Activated effector memory CD4-positive, alpha-beta T cell treated with anti-CD3 and anti-CD28 coated beads, Interleukin-2, amount 50 U/mL, for 16 hours (primary cell): Measurements from ENCODE around the gene TMEM86A.

Source experiments
- DNase-seq: peaks from one replicate; pipeline ENCODE4 v3.0.0-alpha.2; 2020

The TMEM86A gene

DNA sequence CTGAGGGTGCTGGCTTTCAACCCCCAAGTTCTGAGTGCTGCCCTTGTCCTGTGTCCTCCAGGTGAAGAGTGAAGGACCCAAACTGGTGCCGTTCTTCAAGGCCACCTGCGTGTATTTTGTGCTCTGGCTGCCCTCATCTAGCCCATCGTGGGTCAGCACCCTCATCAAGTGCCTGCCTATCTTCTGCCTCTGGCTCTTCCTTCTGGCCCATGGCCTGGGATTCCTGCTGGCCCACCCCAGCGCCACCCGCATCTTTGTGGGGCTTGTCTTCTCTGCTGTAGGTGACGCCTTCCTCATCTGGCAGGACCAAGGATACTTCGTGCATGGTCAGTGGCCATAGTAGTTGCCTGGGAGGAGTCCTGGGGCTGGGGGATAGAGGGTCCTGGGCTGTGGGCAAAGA, 2.3 kb downstream of the TMEM86A start:
- DNase-seq: no peak

GRCh38 chr11:18701614-18702216, 3.1 kb downstream of the TMEM86A start:
- DNase-seq: no peak

DNA sequence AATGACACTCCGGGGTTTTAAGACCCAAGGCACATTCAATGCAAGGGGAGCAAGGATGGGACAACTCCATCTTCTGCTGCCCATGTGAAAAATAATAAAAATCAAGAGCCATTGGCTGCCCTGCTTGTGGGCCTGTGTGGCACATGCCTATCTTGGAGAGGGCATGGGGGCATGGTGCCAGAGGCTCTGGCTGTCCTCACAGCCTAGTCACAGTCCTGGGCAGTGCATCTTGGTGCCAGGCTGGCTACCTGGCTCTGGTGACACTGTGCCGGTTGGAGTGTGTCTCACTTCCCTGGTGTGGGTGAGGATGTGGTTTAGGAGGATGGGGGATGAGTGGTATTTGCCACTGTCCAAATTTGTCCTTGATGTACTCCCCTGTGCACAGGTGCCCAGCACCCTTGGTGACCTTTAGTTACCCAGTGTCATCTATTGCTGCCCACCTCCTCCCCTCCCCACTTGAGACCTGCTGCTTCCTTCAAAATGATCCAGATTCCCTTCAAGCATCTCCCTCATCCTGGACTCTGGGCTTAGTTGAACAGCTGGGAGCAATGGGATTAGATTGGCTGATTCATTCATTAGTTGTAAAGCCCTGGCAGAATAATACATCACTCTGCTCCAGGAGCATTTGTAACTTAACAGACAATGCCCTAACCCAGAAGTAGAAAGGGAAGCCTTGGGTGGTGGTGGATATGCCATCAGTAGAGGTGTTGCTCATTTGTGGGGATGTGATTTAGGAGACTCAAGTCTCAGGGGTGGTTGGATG, 4.6 kb downstream of the TMEM86A start:
- no peak for DNase-seq

- DNase-seq: no peak
Observed at GRCh38 chr11:18704045-18704645, 5.6 kb downstream of the TMEM86A start.

DNA sequence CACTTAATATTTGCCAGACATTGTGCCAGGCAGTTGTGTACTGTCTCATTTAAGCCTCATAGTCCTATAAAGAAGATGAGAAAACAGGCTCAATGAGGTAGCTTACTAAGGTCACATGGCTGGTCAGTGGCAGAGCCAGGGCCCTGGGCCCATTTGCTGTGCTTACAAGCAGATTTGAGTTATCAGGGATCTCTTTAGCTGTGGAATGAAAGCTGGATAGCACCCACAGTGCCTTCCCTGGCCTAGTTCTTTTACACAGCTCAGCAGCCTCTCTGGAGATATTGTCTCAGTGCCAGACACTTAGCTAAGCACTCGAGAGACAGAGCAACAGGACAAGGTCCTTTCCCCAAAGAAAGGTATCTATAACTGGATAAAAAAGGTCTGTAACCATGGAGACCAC, 6.1 kb downstream of the TMEM86A start:
- DNase-seq: no peak

- DNase-seq: peak; percentile 71
Observed at GRCh38 chr11:18705651-18706281, 7.2 kb downstream of the TMEM86A start.

DNA sequence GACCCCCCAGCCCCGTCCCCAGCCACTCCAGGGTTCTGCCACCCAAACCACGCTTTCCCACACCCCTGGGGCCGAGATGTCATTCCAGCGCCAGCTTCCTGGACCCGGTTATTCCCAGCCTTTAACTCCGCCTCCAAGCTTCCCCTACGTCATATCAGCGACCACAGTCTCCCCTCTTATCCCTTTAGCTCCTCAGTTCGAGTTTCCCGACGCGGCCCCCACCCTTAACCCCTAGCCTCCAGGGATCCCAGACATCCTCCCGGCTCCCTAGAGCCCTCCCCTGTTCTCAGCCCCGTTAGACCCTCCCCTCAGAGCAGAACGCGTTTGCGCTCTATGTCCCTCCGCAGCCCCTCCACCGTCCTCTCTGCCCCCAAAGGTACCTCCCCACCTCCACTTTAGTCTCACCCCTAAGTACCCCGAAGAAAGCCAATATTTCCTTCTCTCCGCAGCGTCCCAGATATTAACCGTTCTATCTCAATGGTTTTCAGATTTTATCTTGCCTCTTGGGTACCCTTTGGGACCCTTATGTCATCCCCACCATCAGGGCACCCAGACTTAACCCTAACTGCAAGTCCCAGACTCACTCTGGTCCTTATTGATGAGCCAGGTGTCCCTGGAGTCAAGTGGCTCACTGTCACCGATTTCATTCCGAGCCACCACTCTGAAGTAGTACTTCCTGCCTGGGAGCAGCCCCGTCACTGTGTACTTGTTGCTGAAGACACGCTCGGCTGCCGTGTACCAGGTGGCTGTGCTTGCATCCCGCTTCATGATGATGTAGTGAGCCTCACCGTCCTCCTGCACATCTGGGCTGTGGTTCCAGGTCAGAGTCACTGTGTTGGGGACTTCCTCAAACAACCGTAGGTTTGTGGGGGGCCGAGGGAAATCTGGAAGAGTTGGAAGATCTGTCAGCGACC, 8.0 kb downstream of the TMEM86A start:
- DNase-seq: peak; percentile 83

DNA sequence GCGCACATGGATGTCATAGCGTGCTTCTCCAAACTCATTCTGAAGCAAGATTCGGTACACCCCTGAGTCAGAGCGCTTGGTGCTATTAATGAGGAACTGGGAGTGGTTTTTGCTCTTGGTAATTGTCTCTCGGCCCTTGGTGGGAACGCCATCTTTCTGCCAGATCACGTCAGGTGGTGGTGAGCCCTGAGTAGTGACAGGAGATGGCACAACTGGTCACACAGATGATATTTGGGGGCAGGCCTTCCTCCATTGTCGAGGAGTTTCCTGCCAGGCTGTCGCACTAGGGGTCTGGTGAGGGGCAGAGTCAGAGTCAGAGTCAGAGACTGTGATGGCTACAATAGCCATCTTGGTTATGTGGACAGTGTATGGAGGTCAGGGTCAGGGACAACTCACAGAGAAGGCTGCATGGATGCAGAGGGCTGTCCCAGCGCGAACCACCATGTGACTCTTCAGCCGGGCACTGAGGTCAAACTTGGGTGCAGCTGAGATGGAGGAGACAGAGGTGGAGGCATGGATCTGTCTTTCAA, 9.3 kb downstream of the TMEM86A start:
- DNase-seq: no peak

DNA sequence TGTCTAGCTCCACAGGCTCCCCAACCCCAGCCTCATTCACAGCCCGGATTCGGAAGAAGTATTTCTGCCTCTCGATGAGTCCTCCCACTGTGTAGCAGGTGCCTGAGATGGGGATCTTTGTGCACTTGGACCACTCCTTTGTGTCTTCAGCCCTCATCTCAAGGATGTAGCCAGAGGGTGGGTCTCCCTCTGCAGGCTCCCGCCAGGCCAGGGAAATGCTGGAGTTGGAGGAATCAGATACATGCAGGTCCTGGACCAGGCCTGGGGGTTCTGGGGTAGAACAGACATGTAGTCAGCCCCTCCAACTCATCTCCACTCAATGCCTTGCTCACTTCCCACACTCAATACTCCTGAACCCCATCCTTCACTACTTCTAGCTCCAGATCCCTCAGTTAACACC, 10.8 kb downstream of the TMEM86A start:
- no peak for DNase-seq

GRCh38 chr11:18710545-18710944, 12.0 kb downstream of the TMEM86A start:
- no peak for DNase-seq

- no peak for DNase-seq
Observed at GRCh38 chr11:18713646-18714442, 15.3 kb downstream of the TMEM86A start.

DNA sequence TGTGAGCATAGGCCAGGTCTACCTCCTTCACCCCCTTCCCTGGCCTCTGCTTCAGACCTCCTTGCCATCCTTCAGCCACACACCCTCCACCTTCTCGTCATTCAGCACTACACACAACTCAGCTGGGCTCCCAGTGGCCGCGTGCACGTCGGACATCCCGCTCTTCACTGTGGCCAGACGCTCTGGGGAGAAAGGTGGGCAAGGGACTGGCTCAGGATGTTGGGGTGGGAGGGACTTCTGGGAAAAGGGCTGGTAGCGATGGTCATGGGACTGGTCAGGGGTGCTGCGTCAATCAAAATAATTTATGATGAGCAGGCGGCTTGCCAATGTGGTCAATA, 15.8 kb downstream of the TMEM86A start:
- DNase-seq: no peak

- no peak for DNase-seq
Observed at GRCh38 chr11:18715476-18715875, 16.9 kb downstream of the TMEM86A start.

DNA sequence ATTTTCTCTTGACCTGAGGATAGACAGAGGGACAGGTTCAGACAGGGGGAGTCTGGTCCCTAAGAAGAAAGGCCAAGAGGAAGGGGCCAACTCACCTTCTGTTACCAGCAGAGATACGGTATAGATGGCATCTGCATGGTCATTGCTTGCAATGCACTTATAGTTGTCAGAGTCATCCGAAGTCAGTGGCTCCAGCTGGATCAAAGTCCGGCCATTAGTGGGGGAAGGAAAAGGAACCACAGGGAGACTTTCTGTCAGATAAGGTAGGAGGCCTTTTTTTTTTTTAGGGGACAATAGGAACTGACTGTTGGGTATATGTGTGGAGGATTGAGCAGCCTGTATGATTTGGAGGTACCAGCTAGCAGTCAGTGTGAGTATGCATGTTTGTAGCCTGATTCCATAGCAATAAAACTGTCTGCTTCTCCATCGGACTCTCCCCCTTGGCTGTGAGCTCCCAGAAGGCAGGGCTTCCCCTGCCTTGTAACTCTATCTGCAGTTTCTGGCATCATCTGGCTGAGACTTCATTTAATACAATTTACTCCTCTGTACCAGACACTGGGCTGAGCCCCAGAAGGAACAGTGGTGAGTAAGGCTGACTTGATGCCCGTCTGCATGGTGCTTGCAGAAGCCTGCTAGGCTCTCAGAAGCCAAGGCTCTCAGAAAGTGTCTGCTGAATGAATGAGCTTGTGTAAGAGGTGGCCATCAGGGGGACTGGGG, 21.7 kb downstream of the TMEM86A start:
- no peak for DNase-seq

DNA sequence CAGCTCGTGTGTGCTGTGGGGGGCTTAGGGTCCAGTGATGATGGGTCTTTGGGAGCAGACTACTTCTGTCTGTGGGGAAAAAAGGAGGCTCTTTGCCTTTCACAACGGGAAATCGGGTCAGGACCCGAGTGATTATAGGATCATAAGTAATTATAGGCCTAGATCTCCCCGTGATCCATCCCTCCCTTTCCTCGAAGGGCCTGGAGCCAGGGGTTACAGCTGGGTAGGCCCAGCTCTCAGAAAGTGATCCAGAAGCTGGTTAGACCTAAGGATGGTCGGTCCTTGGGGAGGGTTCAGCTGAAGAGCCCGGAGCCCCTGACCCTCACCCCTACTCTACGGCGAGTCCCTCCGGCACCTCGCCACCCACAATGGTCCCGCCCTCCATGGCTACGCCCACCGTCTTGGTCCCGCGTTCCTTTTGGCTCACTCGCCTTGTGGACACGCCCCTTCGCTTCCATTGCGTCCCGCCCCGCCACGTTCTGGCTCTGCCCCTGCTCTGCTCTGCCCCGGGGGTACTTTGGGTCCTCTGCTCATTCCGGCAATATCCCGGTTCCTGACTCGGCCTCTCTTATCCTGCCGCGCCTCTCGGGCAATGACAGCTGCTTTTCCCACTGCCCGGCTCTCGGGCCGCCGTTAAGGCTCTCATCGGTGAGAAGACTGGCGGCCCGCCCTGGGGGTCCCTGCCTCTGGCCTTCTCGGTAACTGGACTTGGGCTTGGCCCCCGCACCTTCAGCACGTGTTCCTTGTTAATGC, 22.4 kb downstream of the TMEM86A start:
- peak; percentile 94 for DNase-seq

GRCh38 chr11:18721561-18722292, 23.1 kb downstream of the TMEM86A start:
- peak; percentile 77 for DNase-seq

GRCh38 chr11:18722293-18722637, 23.7 kb downstream of the TMEM86A start:
- DNase-seq: no peak

DNA sequence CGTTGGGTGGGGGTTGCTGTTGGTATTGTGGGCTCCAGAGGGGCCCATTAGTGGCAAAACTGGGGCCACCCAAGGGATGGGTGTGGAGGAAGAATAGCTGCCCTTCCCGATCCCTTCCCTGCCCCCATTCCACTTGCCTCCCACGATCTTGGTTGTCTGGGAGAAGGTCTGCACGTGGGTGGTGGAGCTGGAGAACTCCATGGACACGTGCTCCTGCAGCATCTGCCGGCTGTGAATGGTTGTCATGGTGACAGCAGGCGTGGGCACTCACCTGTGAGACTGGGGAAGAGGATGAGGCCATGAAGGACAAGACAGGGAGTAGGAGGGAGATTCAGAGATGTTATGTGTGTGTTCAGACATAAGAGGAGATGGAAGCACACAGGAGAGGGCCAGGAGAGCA, 25.4 kb downstream of the TMEM86A start:
- no peak for DNase-seq

DNA sequence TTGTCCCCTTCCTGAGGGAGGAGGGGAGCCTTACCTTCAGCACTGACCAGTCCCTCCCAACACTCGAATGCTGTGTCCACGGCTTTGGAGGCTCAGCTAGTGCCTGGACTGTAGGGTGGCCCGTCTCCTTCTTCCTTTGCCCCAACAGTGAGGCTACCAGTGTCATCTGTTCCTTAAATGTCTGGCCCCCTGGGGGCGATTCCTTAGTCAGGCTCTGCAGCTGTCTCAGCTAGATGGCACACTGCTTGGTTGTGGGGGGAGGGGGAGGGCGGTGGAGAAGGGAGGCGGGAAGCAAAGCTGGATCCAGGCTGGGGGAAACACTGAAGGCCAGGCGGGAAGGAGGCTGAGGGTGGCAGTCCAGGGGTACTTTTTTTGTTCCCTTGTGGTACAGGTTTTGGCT, 27.5 kb downstream of the TMEM86A start, which contains the start of gene IGSF22:
Gene IGSF22 (minus strand): TSS at position 149 of the 400 bp plus-strand sequence. CDS start 1,952 bp downstream, outside the sequence.
- no peak for DNase-seq
